NB4 (cell line): ENCODE results near the gene TMEM38B.

ENCODE experiments used
- DNase-seq: peaks from one replicate; pipeline ENCODE4 v3.0.0; 2010; ENCODE audit warnings: low read depth
- H3K4me3 ChIP-seq: one replicate; pipeline ENCODE4 v1.5.1; 2011; ENCODE audit warnings: mild to moderate bottlenecking, low read depth, low read length, moderate library complexity
- CTCF ChIP-seq: IDR thresholded peaks from one replicate; pipeline ENCODE4 v1.5.1; 2012; ENCODE audit warnings: low read depth, low read length
- MYC ChIP-seq: IDR thresholded peaks from 2 replicates; pipeline ENCODE4 v1.6.1; 2011; ENCODE audit warnings: low read depth, low read length
- POLR2A ChIP-seq: IDR thresholded peaks from 2 replicates; pipeline ENCODE4 v1.6.1; 2011; ENCODE audit warnings: mild to moderate bottlenecking; ENCODE audit not compliant: insufficient read length; ENCODE audit errors: extremely low read depth
- TF ChIP-seq, protein P1 (sequence below): IDR thresholded peaks from 2 replicates; pipeline ENCODE4 v1.6.1; 2011; ENCODE audit warnings: low read depth, low read length

The TMEM38B gene

DNA sequence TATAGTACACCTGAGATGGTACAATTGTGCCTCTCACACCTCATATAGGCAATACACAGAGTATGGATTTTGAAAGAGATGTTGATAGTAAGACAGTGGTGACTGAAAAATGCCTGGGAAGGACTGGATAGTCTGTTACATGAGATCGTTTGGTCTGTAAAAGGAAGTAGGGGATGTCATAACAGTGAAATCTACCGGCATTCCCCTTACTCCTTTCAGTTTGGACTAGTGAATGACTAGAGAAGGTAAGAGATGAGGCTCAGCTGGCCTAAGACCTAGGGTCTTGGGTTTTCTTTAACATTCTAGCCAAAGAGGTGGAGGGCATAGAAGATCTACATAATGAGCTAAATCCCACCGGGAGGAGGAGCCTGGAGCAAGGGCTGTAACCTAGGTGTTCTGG, 24.0 kb upstream of the TMEM38B start:
- no peak for DNase-seq
- H3K4me3 ChIP-seq, result no peak overlapping the region
- TF ChIP-seq, protein P1, sequence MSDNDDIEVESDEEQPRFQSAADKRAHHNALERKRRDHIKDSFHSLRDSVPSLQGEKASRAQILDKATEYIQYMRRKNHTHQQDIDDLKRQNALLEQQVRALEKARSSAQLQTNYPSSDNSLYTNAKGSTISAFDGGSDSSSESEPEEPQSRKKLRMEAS, result no peak
- no peak for TF ChIP-seq CTCF
- TF ChIP-seq POLR2A, result no peak
- TF ChIP-seq MYC, result no peak

GRCh38 chr9:105670775-105671174, 23.6 kb upstream of the TMEM38B start:
- TF ChIP-seq POLR2A, result no peak
- no peak for TF ChIP-seq MYC
- H3K4me3 ChIP-seq, result no peak overlapping the region
- no peak for DNase-seq

DNA sequence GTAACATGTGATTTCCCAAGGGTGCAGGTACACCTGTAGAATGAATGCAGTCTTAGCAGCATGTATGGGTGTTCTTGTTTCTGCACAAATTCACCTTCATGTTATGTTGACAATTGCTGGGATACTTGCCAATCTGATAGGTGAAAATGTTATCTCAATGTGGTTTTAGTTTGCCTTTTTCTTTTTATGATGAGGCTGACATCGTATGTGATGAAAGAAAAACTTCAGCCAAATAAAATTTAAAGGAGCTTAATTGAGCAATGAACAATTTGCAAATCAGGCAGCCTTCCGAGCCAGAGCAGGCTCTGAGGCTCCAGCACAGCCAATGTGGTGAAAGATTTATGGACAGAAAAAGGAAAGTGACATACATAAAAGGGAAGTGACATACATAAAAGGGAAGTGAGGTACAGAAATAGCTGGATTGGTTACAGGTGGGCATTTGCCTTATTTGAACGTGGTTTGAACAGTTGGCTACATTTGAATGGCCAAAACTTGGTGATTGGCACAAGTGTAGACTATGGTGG, 21.6 kb upstream of the TMEM38B start:
- TF ChIP-seq MYC (no peak), CTCF (no peak), POLR2A (no peak)
- TF ChIP-seq, protein P1, result no peak
- no peak overlapping the region for H3K4me3 ChIP-seq
- DNase-seq, result peak; percentile 82

GRCh38 chr9:105673850-105674387, 20.4 kb upstream of the TMEM38B start:
- peak; percentile 44 for DNase-seq
- no peak overlapping the region for H3K4me3 ChIP-seq

GRCh38 chr9:105676351-105676923, 17.9 kb upstream of the TMEM38B start:
- no peak for DNase-seq
- TF ChIP-seq MYC (no peak), POLR2A (no peak), CTCF (no peak)
- TF ChIP-seq, protein P1, result no peak
- no peak overlapping the region for H3K4me3 ChIP-seq

More at GRCh38 chr9:105673850-105674387, 20.4 kb upstream of the TMEM38B start:
- TF ChIP-seq CTCF (no peak), MYC (no peak), POLR2A (no peak)
- TF ChIP-seq, protein P1, result no peak

- no peak overlapping the region for H3K4me3 ChIP-seq
- DNase-seq, result no peak
- TF ChIP-seq CTCF (no peak), POLR2A (no peak)
- TF ChIP-seq, protein P1, result no peak
Measured at GRCh38 chr9:105678163-105678562, 16.2 kb upstream of the TMEM38B start.
